NCI-H82 (cell line): ENCODE measurements around the gene PHACTR4.
"Not testable (repeated sequence)": the region's sequence is repeated elsewhere in the genome, so short reads cannot be mapped to it uniquely, and the experiment has no call there.

Experiments
- DNase-seq: peaks from one replicate; lab custom pipeline; 2025; lab: John Stamatoyannopoulos, UW

The PHACTR4 gene

GRCh38 chr1:28503117-28503516 is 133.6 kb downstream of the PHACTR4 start:
- DNase-seq: no peak

- DNase-seq: peak; percentile 100
Measured at GRCh38 chr1:28505406-28506187, 136.1 kb downstream of the PHACTR4 start, which contains the start of gene RCC1. RCC1 (plus strand) TSS chr1:28506043; CDS start chr1:28529867, 23,824 bp downstream.

- DNase-seq: peak; percentile 68
Measured at GRCh38 chr1:28506907-28507246, 137.3 kb downstream of the PHACTR4 start.

- peak; percentile 68 for DNase-seq
Measured at GRCh38 chr1:28507247-28507645, 137.7 kb downstream of the PHACTR4 start.

- peak; percentile 58 for DNase-seq
Measured at GRCh38 chr1:28507646-28508434, 138.3 kb downstream of the PHACTR4 start.

- peak; percentile 74 for DNase-seq
Measured at GRCh38 chr1:28508435-28508754, 138.9 kb downstream of the PHACTR4 start.

GRCh38 chr1:28509705-28510272 is 140.2 kb downstream of the PHACTR4 start:
- peak; percentile 78 for DNase-seq

- peak; percentile 87 for DNase-seq
Measured at GRCh38 chr1:28510273-28510969, 140.9 kb downstream of the PHACTR4 start.

- peak; percentile 87 for DNase-seq
Measured at GRCh38 chr1:28510970-28511440, 141.5 kb downstream of the PHACTR4 start.

GRCh38 chr1:28512058-28512611 is 142.6 kb downstream of the PHACTR4 start:
- peak; percentile 77 for DNase-seq

- DNase-seq: peak; percentile 53
Measured at GRCh38 chr1:28514445-28514933, 144.9 kb downstream of the PHACTR4 start.

- peak; percentile 60 for DNase-seq
Measured at GRCh38 chr1:28516518-28516956, 147.0 kb downstream of the PHACTR4 start.

- DNase-seq: peak; percentile 85
Measured at GRCh38 chr1:28517649-28517999, 148.1 kb downstream of the PHACTR4 start.

GRCh38 chr1:28518000-28518744 is 148.6 kb downstream of the PHACTR4 start:
- peak; percentile 94 for DNase-seq

GRCh38 chr1:28518745-28519341 is 149.3 kb downstream of the PHACTR4 start:
- DNase-seq: peak; percentile 80

GRCh38 chr1:28519946-28520725 is 150.6 kb downstream of the PHACTR4 start:
- no peak for DNase-seq

- not testable (repeated sequence) for DNase-seq
Measured at GRCh38 chr1:28520796-28521195, 151.3 kb downstream of the PHACTR4 start.

GRCh38 chr1:28521502-28522164 is 152.1 kb downstream of the PHACTR4 start:
- no peak for DNase-seq

- not testable (repeated sequence) for DNase-seq
Measured at GRCh38 chr1:28522537-28522936, 153.0 kb downstream of the PHACTR4 start.
